PFSK-1 (cell line): Measurements from ENCODE around the gene NUPR1.

Experiments
- FOXP2 ChIP-seq: optimal IDR thresholded peaks from 2 replicates; pipeline ENCODE3; 2011; ENCODE audit warnings: borderline replicate concordance, control low read depth, inconsistent platforms; ENCODE audit not compliant: insufficient read depth; ENCODE audit errors: extremely low read length, extremely low read depth
- POLR2AphosphoS5 ChIP-seq: IDR thresholded peaks from 2 replicates; pipeline ENCODE4 v1.6.1; 2012; ENCODE audit warnings: low read depth, mild to moderate bottlenecking, control low read depth, low read length, moderate library complexity
- REST ChIP-seq, 2 experiments: IDR thresholded peaks; 2 replicates each; pipeline versions ENCODE4 v1.6.1 to v1.8.0; 2011 to 2012; ENCODE audit warnings: low read depth in 2 of 2, low read length in 2 of 2, control low read depth in 1 of 2, inconsistent platforms in 1 of 2, mild to moderate bottlenecking in 1 of 2, moderate library complexity in 1 of 2; ENCODE audit not compliant: insufficient read depth in 1 of 2
- SIN3A ChIP-seq: IDR thresholded peaks from 2 replicates; pipeline ENCODE4 v1.6.1; 2012; ENCODE audit warnings: mild to moderate bottlenecking, low read length, moderate library complexity, borderline replicate concordance; ENCODE audit not compliant: insufficient read depth
- TAF1 ChIP-seq: IDR thresholded peaks from 2 replicates; pipeline ENCODE4 v1.6.1; 2012; ENCODE audit warnings: low read length, control low read depth, borderline replicate concordance; ENCODE audit not compliant: insufficient read depth

The NUPR1 gene

GRCh38 chr16:28534542-28535373 lies 4.0 kb downstream of the NUPR1 start:
- TF ChIP-seq TAF1 (no peak), POLR2AphosphoS5 (0 out of 2 replicates have a peak, but pooled peaks have one; percentile 22), REST (IDR thresholded peaks at IDR 0.05; ENCODE audit: insufficient read depth in 1 of 2, low read depth in 2 of 2, low read length in 2 of 2) (no peak), FOXP2 (no peak)

GRCh38 chr16:28532940-28533647 lies 5.7 kb downstream of the NUPR1 start:
- TF ChIP-seq REST (IDR thresholded peaks at IDR 0.05; ENCODE audit: insufficient read depth in 1 of 2, low read depth in 2 of 2, low read length in 2 of 2) (no peak), FOXP2 (no peak), POLR2AphosphoS5 (no peak), SIN3A (no peak), TAF1 (no peak)

- no peak for TF ChIP-seq SIN3A
- TF ChIP-seq REST (IDR thresholded peaks at IDR 0.05; ENCODE audit: insufficient read depth in 1 of 2, low read depth in 2 of 2, low read length in 2 of 2) = no peak
- no peak for TF ChIP-seq FOXP2
- TF ChIP-seq TAF1 = no peak
- TF ChIP-seq POLR2AphosphoS5 = no peak
These were observed 6.7 kb downstream of the NUPR1 start for GRCh38 chr16:28531777-28532744.

- no peak for TF ChIP-seq SIN3A
- no peak for TF ChIP-seq REST (IDR thresholded peaks at IDR 0.05; ENCODE audit: insufficient read depth in 1 of 2, low read depth in 2 of 2, low read length in 2 of 2)
- no peak for TF ChIP-seq FOXP2
- no peak for TF ChIP-seq POLR2AphosphoS5
- no peak for TF ChIP-seq TAF1
These were observed 9.7 kb downstream of the NUPR1 start for GRCh38 chr16:28529124-28529523.
